Neural cell (in vitro differentiated cells): ENCODE data around the gene RAB11FIP3. TPM values are rescaled to one million over a fixed set of nuclear protein-coding genes. Genes with fewer than 3 reads are reported as not detected.

ENCODE experiments used
- H2AFZ ChIP-seq: fragments of 200-600, 300-800 bp; sonication (generic), shearing (Covaris generic); 2 replicates; pipeline ENCODE4 v1.6.0; 2014; ENCODE audit warnings: low read depth, mild to moderate bottlenecking, antibody characterized with exemption, low read length, moderate library complexity
- H3F3A ChIP-seq: fragments of 200-600 bp; shearing (Covaris generic); 2 replicates; pipeline ENCODE4 v1.6.1; 2016; ENCODE audit warnings: mild to moderate bottlenecking, moderate library complexity, mixed read lengths, antibody characterized with exemption, low read length; ENCODE audit not compliant: insufficient read depth, poor library complexity, severe bottlenecking
- H3K27ac ChIP-seq: fragments of 200-600, 300-800 bp; sonication (generic), shearing (Covaris generic); 2 replicates; pipeline ENCODE4 v1.5.1; 2014; ENCODE audit warnings: mild to moderate bottlenecking, low read length, moderate library complexity
- H3K27me3 ChIP-seq: fragments of 300-800, 200-600 bp; sonication (generic), shearing (Covaris generic); 2 replicates; pipeline ENCODE4 v1.6.0; 2014; ENCODE audit warnings: mild to moderate bottlenecking, low read depth, low read length, moderate library complexity; ENCODE audit not compliant: insufficient read depth
- H3K36me3 ChIP-seq: fragments of 300-800, 200-600 bp; sonication (generic), shearing (Covaris generic); 2 replicates; pipeline ENCODE4 v1.5.1; 2014; ENCODE audit warnings: mild to moderate bottlenecking, antibody characterized with exemption, low read length, moderate library complexity; ENCODE audit not compliant: insufficient read depth
- H3K4me2 ChIP-seq: fragments of 300-800, 200-600 bp; sonication (generic), shearing (Covaris generic); 2 replicates; pipeline ENCODE4 v1.6.0; 2014; ENCODE audit warnings: mild to moderate bottlenecking, low read length
- H3K4me3 ChIP-seq: fragments of 300-800, 200-600 bp; sonication (generic), shearing (Covaris generic); 2 replicates; pipeline ENCODE4 v1.5.1; 2014; ENCODE audit warnings: mild to moderate bottlenecking, low read length, moderate library complexity
- H3K79me2 ChIP-seq: fragments of 200-600 bp; shearing (Covaris generic); replicated peaks from 2 replicates; pipeline ENCODE4 v1.6.0; 2014; ENCODE audit warnings: mild to moderate bottlenecking, low read length, moderate library complexity; ENCODE audit not compliant: insufficient read depth
- H3K9ac ChIP-seq: fragments of 300-800, 200-600 bp; sonication (generic), shearing (Covaris generic); 2 replicates; pipeline ENCODE4 v1.6.1; 2016; ENCODE audit warnings: mild to moderate bottlenecking, low read length, mixed read lengths
- H3K9me2 ChIP-seq: fragments of 200-600 bp; shearing (Covaris generic); 2 replicates; pipeline ENCODE4 v1.6.1; 2016; ENCODE audit warnings: mild to moderate bottlenecking, low read length, mixed read lengths; ENCODE audit not compliant: insufficient read depth
- H3K9me3 ChIP-seq: fragments of 200-600, 300-800 bp; sonication (generic), shearing (Covaris generic); 2 replicates; pipeline ENCODE4 v1.6.1; 2016; ENCODE audit warnings: mild to moderate bottlenecking, mixed run types, low read length, moderate library complexity, mixed read lengths
- H4K20me1 ChIP-seq: fragments of 200-600 bp; shearing (Covaris generic); 2 replicates; pipeline ENCODE4 v1.6.1; 2016; ENCODE audit warnings: mild to moderate bottlenecking, mixed run types; ENCODE audit not compliant: insufficient read depth
- EP300 ChIP-seq: fragments of 450-650 bp; conservative IDR thresholded peaks from 2 replicates; pipeline ENCODE4 v1.6.1; 2014; ENCODE audit warnings: antibody characterized with exemption, mild to moderate bottlenecking, moderate library complexity; ENCODE audit not compliant: poor library complexity, severe bottlenecking
- EZH2 ChIP-seq: fragments of 200-600, 300-800 bp; shearing (Covaris generic), sonication (generic); IDR thresholded peaks from 2 replicates; pipeline ENCODE4 v1.6.1; 2014; ENCODE audit warnings: antibody characterized with exemption, low read length, borderline replicate concordance, mild to moderate bottlenecking; ENCODE audit not compliant: insufficient read depth, poor library complexity, severe bottlenecking
- MXI1 ChIP-seq: fragments of 450-650 bp; conservative IDR thresholded peaks from 2 replicates; pipeline ENCODE4 v1.6.1; 2014; ENCODE audit warnings: antibody characterized with exemption, mild to moderate bottlenecking; ENCODE audit not compliant: poor library complexity, severe bottlenecking
- POLR2AphosphoS5 ChIP-seq: IDR thresholded peaks from 2 replicates; pipeline ENCODE4 v1.6.1; 2012
- RAD21 ChIP-seq: fragments of 450-650 bp; conservative IDR thresholded peaks from 2 replicates; pipeline ENCODE4 v1.6.1; 2014; ENCODE audit warnings: antibody characterized with exemption, mild to moderate bottlenecking, moderate library complexity
- SMC3 ChIP-seq: fragments of 450-650 bp; conservative IDR thresholded peaks from 2 replicates; pipeline ENCODE4 v1.6.1; 2014; ENCODE audit warnings: antibody characterized with exemption, mild to moderate bottlenecking, moderate library complexity; ENCODE audit not compliant: poor library complexity
- TAF1 ChIP-seq: IDR thresholded peaks from 2 replicates; pipeline ENCODE4 v1.6.1; 2012; ENCODE audit warnings: low read depth
- polyA plus RNA-seq: library from polyadenylated mRNA; depleted of rRNA; stranded (reverse); fragments of >200 nt; gene quantifications from 2 replicates; pipeline ENCODE4 v1.2.3, GENCODE V29; 2014
- TF ChIP-seq, protein P1 (sequence below): fragments of 450-650 bp; IDR thresholded peaks from 2 replicates; pipeline ENCODE4 v1.5.1; 2014; ENCODE audit warnings: antibody characterized with exemption, mild to moderate bottlenecking, moderate library complexity; ENCODE audit not compliant: poor library complexity, severe bottlenecking
- TF ChIP-seq, protein P2 (sequence below): IDR thresholded peaks from 2 replicates; pipeline ENCODE4 v1.6.1; 2012; ENCODE audit warnings: borderline replicate concordance

Gene RAB11FIP3
- polyA plus RNA-seq, 1 donor from 2014 or later, result 55.0 TPM

DNA sequence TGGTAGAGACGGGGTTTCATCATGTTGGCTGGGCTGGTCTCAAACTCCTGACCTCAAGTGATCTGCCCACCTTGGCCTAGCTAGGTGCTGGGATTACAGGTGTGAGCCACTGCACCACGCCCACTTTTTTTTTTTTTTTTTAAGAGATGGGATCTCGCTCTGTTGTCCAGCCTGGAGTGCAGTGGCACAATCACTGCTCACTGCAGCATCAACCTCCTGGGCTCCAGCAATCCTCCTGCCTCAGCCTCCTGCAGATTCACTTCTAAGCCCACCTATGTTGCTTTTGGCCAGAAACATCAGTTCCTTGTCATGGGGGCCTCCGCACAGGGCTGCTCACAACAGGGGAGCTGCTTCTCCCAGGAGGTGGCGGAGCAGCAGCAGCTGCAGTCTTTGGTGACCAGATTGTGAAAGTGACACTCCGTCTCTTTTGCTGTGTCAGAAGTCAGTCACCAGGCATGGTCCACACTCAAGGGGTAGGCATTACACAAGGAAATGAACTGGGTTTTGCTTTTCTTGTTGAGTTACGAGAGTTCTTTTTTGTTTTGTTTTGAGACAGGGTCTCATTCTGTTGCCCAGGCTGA, 32.9 kb upstream of the RAB11FIP3 start:
- Histone ChIP-seq H3K4me3 (no peak overlapping the region), H4K20me1 (no peaks in the 10 kb centered on the region), H3K36me3 (no peaks in the 10 kb centered on the region), H3K9me3 (no peaks in the 10 kb centered on the region), H3F3A (no peaks in the 10 kb centered on the region), H3K27me3 (no peaks in the 10 kb centered on the region), H3K9ac (no peak overlapping the region), H3K9me2 (no peaks in the 10 kb centered on the region), H3K79me2 (no peaks in the 10 kb centered on the region), H3K27ac (no peak overlapping the region), H3K4me2 (no peak overlapping the region), H2AFZ (no peak overlapping the region)
- TF ChIP-seq POLR2AphosphoS5 (no peak), SMC3 (no peak), TAF1 (no peak), EP300 (no peak), RAD21 (no peak), EZH2 (no peak), MXI1 (no peak)
- TF ChIP-seq, protein P1, sequence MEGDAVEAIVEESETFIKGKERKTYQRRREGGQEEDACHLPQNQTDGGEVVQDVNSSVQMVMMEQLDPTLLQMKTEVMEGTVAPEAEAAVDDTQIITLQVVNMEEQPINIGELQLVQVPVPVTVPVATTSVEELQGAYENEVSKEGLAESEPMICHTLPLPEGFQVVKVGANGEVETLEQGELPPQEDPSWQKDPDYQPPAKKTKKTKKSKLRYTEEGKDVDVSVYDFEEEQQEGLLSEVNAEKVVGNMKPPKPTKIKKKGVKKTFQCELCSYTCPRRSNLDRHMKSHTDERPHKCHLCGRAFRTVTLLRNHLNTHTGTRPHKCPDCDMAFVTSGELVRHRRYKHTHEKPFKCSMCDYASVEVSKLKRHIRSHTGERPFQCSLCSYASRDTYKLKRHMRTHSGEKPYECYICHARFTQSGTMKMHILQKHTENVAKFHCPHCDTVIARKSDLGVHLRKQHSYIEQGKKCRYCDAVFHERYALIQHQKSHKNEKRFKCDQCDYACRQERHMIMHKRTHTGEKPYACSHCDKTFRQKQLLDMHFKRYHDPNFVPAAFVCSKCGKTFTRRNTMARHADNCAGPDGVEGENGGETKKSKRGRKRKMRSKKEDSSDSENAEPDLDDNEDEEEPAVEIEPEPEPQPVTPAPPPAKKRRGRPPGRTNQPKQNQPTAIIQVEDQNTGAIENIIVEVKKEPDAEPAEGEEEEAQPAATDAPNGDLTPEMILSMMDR, result no peak
- TF ChIP-seq, protein P2, sequence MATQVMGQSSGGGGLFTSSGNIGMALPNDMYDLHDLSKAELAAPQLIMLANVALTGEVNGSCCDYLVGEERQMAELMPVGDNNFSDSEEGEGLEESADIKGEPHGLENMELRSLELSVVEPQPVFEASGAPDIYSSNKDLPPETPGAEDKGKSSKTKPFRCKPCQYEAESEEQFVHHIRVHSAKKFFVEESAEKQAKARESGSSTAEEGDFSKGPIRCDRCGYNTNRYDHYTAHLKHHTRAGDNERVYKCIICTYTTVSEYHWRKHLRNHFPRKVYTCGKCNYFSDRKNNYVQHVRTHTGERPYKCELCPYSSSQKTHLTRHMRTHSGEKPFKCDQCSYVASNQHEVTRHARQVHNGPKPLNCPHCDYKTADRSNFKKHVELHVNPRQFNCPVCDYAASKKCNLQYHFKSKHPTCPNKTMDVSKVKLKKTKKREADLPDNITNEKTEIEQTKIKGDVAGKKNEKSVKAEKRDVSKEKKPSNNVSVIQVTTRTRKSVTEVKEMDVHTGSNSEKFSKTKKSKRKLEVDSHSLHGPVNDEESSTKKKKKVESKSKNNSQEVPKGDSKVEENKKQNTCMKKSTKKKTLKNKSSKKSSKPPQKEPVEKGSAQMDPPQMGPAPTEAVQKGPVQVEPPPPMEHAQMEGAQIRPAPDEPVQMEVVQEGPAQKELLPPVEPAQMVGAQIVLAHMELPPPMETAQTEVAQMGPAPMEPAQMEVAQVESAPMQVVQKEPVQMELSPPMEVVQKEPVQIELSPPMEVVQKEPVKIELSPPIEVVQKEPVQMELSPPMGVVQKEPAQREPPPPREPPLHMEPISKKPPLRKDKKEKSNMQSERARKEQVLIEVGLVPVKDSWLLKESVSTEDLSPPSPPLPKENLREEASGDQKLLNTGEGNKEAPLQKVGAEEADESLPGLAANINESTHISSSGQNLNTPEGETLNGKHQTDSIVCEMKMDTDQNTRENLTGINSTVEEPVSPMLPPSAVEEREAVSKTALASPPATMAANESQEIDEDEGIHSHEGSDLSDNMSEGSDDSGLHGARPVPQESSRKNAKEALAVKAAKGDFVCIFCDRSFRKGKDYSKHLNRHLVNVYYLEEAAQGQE, result no peak

DNA sequence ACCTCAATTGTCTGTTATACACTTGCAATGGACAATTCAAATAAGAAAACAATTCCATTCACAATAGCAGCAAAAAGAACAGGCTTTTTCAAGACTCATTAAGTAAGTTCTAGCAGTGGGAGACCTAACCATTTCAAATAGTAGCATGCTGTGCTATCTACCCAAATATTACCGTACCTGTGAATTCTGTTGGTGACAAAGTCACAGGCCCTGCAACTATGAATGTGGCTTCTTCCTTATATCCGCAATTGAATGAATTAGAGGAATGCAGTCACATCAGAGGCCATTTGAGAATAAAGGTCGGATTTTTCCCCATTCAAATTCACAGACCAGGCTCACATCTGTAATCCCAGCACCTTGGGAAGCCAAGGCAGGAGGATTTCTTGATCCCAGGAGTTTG, 29.2 kb upstream of the RAB11FIP3 start:
- Histone ChIP-seq H3K36me3 (no peaks in the 10 kb centered on the region), H3K27me3 (no peaks in the 10 kb centered on the region), H3K9ac (peak overlapping the region; percentile 47), H3K4me3 (peak overlapping the region; percentile 62), H4K20me1 (no peaks in the 10 kb centered on the region), H3K9me3 (no peaks in the 10 kb centered on the region), H3F3A (no peaks in the 10 kb centered on the region), H3K4me2 (no peak overlapping the region), H3K9me2 (no peaks in the 10 kb centered on the region), H3K79me2 (no peaks in the 10 kb centered on the region), H2AFZ (no peak overlapping the region), H3K27ac (no peak overlapping the region)
- TF ChIP-seq MXI1 (no peak), TAF1 (no peak)
- TF ChIP-seq, protein P2, result no peak
- TF ChIP-seq, protein P1, result no peak
